GM12878 (cell line): ENCODE measurements around the gene VAT1. TPM values are rescaled to one million over a fixed set of nuclear protein-coding genes. Genes with fewer than 3 reads are reported as not detected.

ENCODE experiments used
- ATF3 ChIP-seq: IDR thresholded peaks from 2 replicates; pipeline ENCODE4 v1.6.1; 2011; ENCODE audit warnings: low read depth, mild to moderate bottlenecking, low read length, moderate library complexity, borderline replicate concordance; ENCODE audit errors: extremely low read depth
- BCL11A ChIP-seq: IDR thresholded peaks from 2 replicates; pipeline ENCODE4 v1.6.1; 2011; ENCODE audit warnings: low read depth, low read length
- BHLHE40 ChIP-seq, 2 experiments: fragments of 450-650 bp in 1 of 2; IDR thresholded peaks; 2 replicates each; pipeline ENCODE4 v1.6.1; 2011 to 2017; ENCODE audit warnings: low read depth in 2 of 2, borderline replicate concordance in 1 of 2, improper control_type of control experiment in 1 of 2, low read length in 1 of 2, mild to moderate bottlenecking in 1 of 2
- CREB1 ChIP-seq: IDR thresholded peaks from 2 replicates; pipeline ENCODE4 v1.6.1; 2012; ENCODE audit warnings: low read depth, mild to moderate bottlenecking, inconsistent platforms
- ESRRA ChIP-seq: IDR thresholded peaks from 2 replicates; pipeline ENCODE4 v1.6.1; 2012; ENCODE audit warnings: mild to moderate bottlenecking, low read length, improper control_type of control experiment
- FOS ChIP-seq: IDR thresholded peaks from 3 replicates; pipeline ENCODE4 v1.6.1; 2011; ENCODE audit warnings: borderline replicate concordance; ENCODE audit not compliant: insufficient read length; ENCODE audit errors: extremely low read depth
- FOXM1 ChIP-seq: IDR thresholded peaks from 2 replicates; pipeline ENCODE4 v1.6.1; 2012; ENCODE audit warnings: low read depth, mild to moderate bottlenecking, inconsistent platforms, low read length, moderate library complexity
- HDAC6 ChIP-seq: fragments of 200-600 bp; sonication (generic); IDR thresholded peaks from one replicate; pipeline ENCODE4 v1.8.0; 2017; ENCODE audit warnings: antibody characterized with exemption; ENCODE audit not compliant: unreplicated experiment
- HDGF ChIP-seq: fragments of 450-650 bp; IDR thresholded peaks from 2 replicates; pipeline ENCODE4 v1.6.1; 2016; ENCODE audit warnings: antibody characterized with exemption
- IKZF1 ChIP-seq: fragments of 450-650 bp; conservative IDR thresholded peaks from 2 replicates; pipeline ENCODE4 v1.6.1; 2017; ENCODE audit warnings: antibody characterized with exemption, mild to moderate bottlenecking
- MEF2B ChIP-seq: fragments of 450-650 bp; IDR thresholded peaks from 2 replicates; pipeline ENCODE4 v1.6.1; 2018; ENCODE audit warnings: mild to moderate bottlenecking, moderate library complexity; ENCODE audit not compliant: partially characterized antibody, poor library complexity, severe bottlenecking
- NR2C1 ChIP-seq: fragments of 450-650 bp; IDR thresholded peaks from 2 replicates; pipeline ENCODE4 v1.6.1; 2017; ENCODE audit warnings: antibody characterized with exemption, mild to moderate bottlenecking, moderate library complexity
- PBX3 ChIP-seq: IDR thresholded peaks from 2 replicates; pipeline ENCODE4 v1.6.1; 2011; ENCODE audit warnings: mild to moderate bottlenecking, low read depth, low read length, moderate library complexity; ENCODE audit not compliant: insufficient replicate concordance
- POLR2A ChIP-seq: IDR thresholded peaks from 2 replicates; pipeline ENCODE4 v1.6.1; 2011; ENCODE audit warnings: low read depth, mild to moderate bottlenecking, low read length
- POLR2AphosphoS2 ChIP-seq: IDR thresholded peaks from 2 replicates; pipeline ENCODE4 v1.6.1; 2011; ENCODE audit warnings: low read depth, mild to moderate bottlenecking, low read length, improper control_type of control experiment, moderate library complexity
- POLR2AphosphoS5 ChIP-seq: IDR thresholded peaks from 2 replicates; pipeline ENCODE4 v1.6.1; 2011; ENCODE audit warnings: mild to moderate bottlenecking, low read length, inconsistent platforms
- RAD21 ChIP-seq: IDR thresholded peaks from 2 replicates; pipeline ENCODE4 v1.6.1; 2011; ENCODE audit warnings: mild to moderate bottlenecking, low read depth, low read length, moderate library complexity; ENCODE audit not compliant: insufficient read depth
- SIN3A ChIP-seq: IDR thresholded peaks from 2 replicates; pipeline ENCODE4 v1.6.1; 2012; ENCODE audit warnings: low read depth, low read length, improper control_type of control experiment
- SKIL ChIP-seq: fragments of 450-650 bp; IDR thresholded peaks from 2 replicates; pipeline ENCODE4 v1.6.1; 2017; ENCODE audit warnings: mild to moderate bottlenecking, low read depth, inconsistent platforms; ENCODE audit not compliant: poor library complexity, severe bottlenecking
- SMARCA5 ChIP-seq: fragments of 450-650 bp; IDR thresholded peaks from 2 replicates; pipeline ENCODE4 v1.6.1; 2017; ENCODE audit warnings: mild to moderate bottlenecking
- SRF ChIP-seq, 2 experiments: IDR thresholded peaks; 2 replicates each; pipeline ENCODE4 v1.6.1; 2011; ENCODE audit warnings: low read depth in 2 of 2, low read length in 2 of 2, mild to moderate bottlenecking in 1 of 2, moderate library complexity in 1 of 2
- STAT1 ChIP-seq: fragments of 450-650 bp; conservative IDR thresholded peaks from 2 replicates; pipeline ENCODE4 v1.6.1; 2014; ENCODE audit warnings: antibody characterized with exemption, mild to moderate bottlenecking
- TAF1 ChIP-seq: IDR thresholded peaks from 2 replicates; pipeline ENCODE4 v1.6.1; 2011; ENCODE audit warnings: mild to moderate bottlenecking, low read depth, low read length, borderline replicate concordance
- TBL1XR1 ChIP-seq: IDR thresholded peaks from 2 replicates; pipeline ENCODE4 v1.6.1; 2012; ENCODE audit warnings: low read depth, low read length, improper control_type of control experiment
- ZSCAN29 ChIP-seq: fragments of 450-650 bp; IDR thresholded peaks from 2 replicates; pipeline ENCODE4 v1.6.1; 2017; ENCODE audit warnings: mild to moderate bottlenecking, moderate library complexity
- polyA plus RNA-seq, 11 experiments: library from polyadenylated mRNA; depleted of rRNA in 4 of 11; unstranded in 6 of 11; stranded (reverse) in 5 of 11; fragments of >200 nt; fragmentation: Nextera tagmentation in 4 of 11; fragmentation: Illumina TruSeq in 1 of 11; extraction: Ambion mirVana in 4 of 11; extraction: Trizol in 1 of 11; gene quantifications; 1 replicate in 1 of 11; 2 replicates in 10 of 11; pipeline versions ENCODE4 v1.2.1 to v1.2.3, GENCODE V29; 2011 to 2016; ENCODE audit warnings: inconsistent platforms in 2 of 11, missing spikeins in 2 of 11, low read depth in 1 of 11
- total RNA-seq, 4 experiments: library from RNA; depleted of rRNA in 3 of 4; stranded (reverse); fragments of >200 nt in 3 of 4; fragmentation: Illumina TruSeq in 1 of 4; extraction: Trizol in 1 of 4; gene quantifications; 2 replicates each; pipeline versions ENCODE4 v1.2.1 to v1.2.3, GENCODE V29; 2013 to 2021
- TF ChIP-seq, protein P1 (sequence below): IDR thresholded peaks from 2 replicates; pipeline ENCODE4 v1.6.1; 2012; ENCODE audit warnings: low read depth, low read length, improper control_type of control experiment

VAT1 gene
- total and polyA plus RNA-seq, 10 of the 15 experiments (the other 5 are each of a cell fraction or from before 2014, with no cell fraction given): 5.0 to 19.8 (median 8.2) TPM

DNA sequence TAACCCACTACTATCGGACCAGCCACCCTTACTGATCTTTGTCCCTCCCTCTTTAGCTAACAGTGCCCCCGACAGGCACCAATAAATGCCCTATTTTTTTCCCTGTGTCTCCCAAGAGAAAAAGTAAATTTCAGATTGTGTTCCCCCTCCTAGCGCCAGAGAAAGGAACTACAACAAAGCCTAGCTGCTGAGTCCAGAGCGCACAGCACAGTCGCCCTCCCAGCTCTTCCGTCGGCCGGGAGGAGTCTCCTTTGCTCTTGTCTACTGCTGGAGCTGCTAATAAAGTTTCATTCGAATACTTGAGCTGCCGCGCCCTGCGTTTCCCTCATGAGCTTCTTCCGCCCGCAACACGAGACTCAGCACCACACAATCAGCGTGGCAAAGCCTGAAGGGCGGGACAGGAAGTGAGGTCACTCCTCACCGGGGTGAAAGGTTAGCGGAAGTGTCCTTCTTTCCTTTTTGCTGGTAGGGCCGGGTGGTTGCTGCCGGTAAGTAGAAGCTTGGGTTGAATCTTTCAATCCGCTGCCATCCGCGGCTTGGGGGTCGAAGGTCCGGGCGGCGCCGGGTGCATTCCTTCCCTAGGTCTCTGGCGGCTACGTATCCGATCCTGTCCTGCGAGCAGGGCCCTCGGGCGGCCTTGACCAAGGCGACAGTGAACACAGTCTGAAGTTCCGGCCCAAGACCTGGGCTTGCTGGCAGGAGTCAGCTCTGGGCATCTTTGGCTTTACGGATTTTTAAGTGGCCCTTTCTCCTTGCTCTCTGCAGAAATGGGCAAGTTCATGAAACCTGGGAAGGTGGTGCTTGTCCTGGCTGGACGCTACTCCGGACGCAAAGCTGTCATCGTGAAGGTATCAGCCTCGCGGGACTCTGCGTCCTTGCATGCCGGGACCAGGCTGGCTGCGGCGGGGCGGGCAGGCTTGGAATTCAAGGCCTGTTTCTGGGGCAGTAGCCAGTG lies 23.9 kb downstream of the VAT1 start, which contains the start of gene RPL27 (continued):
- TF ChIP-seq CREB1 (peak; percentile 96), POLR2A (peak; percentile 95), NR2C1 (peak; percentile 99), ESRRA (no peak), SMARCA5 (peak; percentile 55; the same call in 1 of the 2 replicates), IKZF1 (peak; percentile 93), TBL1XR1 (peak; percentile 83; the same call in 1 of the 2 replicates), SRF (IDR thresholded peaks at IDR 0.05; ENCODE audit: low read depth in 2 of 2, low read length in 2 of 2) (peak; percentile 35 to 59; a peak in 1 of 4 replicates), RAD21 (peak; percentile 60), ATF3 (peak; percentile 72; the same call in 1 of the 2 replicates), HDAC6 (no peak), HDGF (peak; percentile 61; the same call in 1 of the 2 replicates), FOXM1 (peak; percentile 63; the same call in 1 of the 2 replicates), PBX3 (no peak), TAF1 (peak; percentile 98), POLR2AphosphoS2 (peak; percentile 94), SKIL (peak; percentile 91), STAT1 (peak; percentile 96), ZSCAN29 (peak; percentile 73; the same call in 1 of the 2 replicates), BCL11A (no peak), POLR2AphosphoS5 (peak; percentile 99), MEF2B (peak; percentile 83), FOS (no peak), SIN3A (peak; percentile 96), BHLHE40 (IDR thresholded peaks at IDR 0.05; ENCODE audit: borderline replicate concordance in 1 of 2, low read depth in 2 of 2, low read length in 1 of 2) (peak; percentile 97 to 98)
- TF ChIP-seq, protein P1, sequence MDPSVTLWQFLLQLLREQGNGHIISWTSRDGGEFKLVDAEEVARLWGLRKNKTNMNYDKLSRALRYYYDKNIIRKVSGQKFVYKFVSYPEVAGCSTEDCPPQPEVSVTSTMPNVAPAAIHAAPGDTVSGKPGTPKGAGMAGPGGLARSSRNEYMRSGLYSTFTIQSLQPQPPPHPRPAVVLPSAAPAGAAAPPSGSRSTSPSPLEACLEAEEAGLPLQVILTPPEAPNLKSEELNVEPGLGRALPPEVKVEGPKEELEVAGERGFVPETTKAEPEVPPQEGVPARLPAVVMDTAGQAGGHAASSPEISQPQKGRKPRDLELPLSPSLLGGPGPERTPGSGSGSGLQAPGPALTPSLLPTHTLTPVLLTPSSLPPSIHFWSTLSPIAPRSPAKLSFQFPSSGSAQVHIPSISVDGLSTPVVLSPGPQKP: peak; percentile 87
